AG10803 (cell line): ENCODE data around the gene MICU1.
"Not testable (repeated sequence)": the region's sequence is repeated elsewhere in the genome, so short reads cannot be mapped to it uniquely, and the experiment has no call there.

Experiments used
- DNase-seq: peaks from one replicate; pipeline ENCODE4 v3.0.0; 2010; ENCODE audit warnings: low read depth
- H3K4me3 ChIP-seq: 2 replicates; pipeline ENCODE4 v1.5.1; 2011; ENCODE audit warnings: mild to moderate bottlenecking, low read length, control low read depth
- TF ChIP-seq, protein P1 (sequence below): conservative IDR thresholded peaks from 2 replicates; pipeline ENCODE4 v1.5.1; 2011; ENCODE audit warnings: mild to moderate bottlenecking, low read length, control low read depth, inconsistent platforms

MICU1 gene

DNA sequence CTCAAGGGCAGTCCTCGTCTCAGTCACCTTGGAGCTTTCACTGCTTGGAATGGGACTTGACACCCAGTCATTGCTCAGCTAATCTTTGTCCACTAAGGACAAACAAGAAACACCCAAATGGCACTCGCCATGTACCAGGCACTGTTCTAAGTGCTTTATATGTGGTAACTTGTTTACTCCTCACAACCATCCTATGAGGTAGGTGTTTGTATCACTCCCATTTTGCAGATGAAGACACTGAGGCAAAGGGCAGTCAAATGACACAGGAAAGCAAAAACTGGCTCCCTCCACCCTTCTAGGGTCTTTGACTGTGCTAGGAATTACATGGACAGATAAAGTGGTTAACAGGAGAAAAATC, 295.8 kb downstream of the MICU1 start:
- no peak for DNase-seq
- H3K4me3 ChIP-seq, result no peak overlapping the region
- TF ChIP-seq, protein P1, sequence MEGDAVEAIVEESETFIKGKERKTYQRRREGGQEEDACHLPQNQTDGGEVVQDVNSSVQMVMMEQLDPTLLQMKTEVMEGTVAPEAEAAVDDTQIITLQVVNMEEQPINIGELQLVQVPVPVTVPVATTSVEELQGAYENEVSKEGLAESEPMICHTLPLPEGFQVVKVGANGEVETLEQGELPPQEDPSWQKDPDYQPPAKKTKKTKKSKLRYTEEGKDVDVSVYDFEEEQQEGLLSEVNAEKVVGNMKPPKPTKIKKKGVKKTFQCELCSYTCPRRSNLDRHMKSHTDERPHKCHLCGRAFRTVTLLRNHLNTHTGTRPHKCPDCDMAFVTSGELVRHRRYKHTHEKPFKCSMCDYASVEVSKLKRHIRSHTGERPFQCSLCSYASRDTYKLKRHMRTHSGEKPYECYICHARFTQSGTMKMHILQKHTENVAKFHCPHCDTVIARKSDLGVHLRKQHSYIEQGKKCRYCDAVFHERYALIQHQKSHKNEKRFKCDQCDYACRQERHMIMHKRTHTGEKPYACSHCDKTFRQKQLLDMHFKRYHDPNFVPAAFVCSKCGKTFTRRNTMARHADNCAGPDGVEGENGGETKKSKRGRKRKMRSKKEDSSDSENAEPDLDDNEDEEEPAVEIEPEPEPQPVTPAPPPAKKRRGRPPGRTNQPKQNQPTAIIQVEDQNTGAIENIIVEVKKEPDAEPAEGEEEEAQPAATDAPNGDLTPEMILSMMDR, result no peak

DNA sequence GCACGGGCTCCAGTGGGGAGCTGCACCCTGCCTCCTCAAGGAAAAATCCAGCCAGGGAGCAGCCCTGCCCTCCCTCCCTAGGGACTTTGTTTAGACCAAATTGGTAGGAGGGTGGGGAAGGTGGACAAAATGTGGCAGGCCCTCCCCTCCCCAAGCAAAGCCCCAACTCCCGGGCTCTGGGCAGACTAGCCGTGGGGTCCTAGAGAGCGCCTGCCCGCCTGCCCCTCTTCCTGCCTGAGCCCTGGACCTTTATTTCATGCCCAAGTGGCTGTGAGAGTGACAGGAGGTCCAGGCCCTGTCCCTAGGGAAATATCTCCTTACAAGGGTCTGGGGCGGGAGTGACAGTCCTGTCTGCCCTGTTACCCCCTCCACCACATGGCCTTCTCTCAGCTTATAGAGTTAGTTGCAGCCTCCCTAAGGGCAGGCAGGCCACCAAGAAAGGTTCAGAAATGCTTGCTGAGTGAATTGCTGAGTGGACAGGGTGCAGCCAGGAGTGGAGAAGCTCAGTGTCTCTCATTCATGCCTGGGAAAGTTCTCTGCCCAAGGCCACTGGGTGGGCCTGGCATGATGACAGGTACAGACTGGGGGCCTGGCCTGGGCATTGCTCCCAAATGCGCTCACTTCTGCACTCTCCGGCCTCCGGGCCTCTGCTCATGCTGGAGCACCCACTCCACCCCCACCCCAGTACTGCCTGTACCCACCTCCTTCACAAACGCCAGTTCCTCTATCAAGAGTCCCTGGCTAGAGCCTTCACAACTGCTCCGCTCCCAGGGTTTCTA, 296.4 kb downstream of the MICU1 start:
- DNase-seq, result no peak
- H3K4me3 ChIP-seq, result no peak overlapping the region
- TF ChIP-seq, protein P1, result no peak

DNA sequence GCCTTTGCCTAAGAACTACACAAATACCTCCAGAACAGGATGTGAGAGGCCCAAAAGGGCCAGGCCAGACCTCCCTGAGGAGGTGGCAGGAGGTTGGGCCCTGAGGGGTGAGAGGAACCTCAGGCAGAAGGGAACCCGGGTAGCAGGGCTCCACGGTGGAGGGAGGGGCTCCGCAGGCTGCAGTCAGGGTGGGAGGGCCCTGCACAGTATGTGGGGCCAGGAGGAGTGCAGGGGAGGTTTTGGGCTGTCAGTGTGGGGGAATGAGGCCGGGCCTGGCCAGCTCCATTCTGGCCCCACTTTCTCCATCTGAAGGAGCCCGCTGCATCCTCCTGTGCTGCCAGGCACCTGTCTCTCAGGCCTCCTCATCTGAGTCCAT, 297.1 kb downstream of the MICU1 start:
- TF ChIP-seq, protein P1, result no peak
- no peak overlapping the region for H3K4me3 ChIP-seq
- DNase-seq, result no peak

DNA sequence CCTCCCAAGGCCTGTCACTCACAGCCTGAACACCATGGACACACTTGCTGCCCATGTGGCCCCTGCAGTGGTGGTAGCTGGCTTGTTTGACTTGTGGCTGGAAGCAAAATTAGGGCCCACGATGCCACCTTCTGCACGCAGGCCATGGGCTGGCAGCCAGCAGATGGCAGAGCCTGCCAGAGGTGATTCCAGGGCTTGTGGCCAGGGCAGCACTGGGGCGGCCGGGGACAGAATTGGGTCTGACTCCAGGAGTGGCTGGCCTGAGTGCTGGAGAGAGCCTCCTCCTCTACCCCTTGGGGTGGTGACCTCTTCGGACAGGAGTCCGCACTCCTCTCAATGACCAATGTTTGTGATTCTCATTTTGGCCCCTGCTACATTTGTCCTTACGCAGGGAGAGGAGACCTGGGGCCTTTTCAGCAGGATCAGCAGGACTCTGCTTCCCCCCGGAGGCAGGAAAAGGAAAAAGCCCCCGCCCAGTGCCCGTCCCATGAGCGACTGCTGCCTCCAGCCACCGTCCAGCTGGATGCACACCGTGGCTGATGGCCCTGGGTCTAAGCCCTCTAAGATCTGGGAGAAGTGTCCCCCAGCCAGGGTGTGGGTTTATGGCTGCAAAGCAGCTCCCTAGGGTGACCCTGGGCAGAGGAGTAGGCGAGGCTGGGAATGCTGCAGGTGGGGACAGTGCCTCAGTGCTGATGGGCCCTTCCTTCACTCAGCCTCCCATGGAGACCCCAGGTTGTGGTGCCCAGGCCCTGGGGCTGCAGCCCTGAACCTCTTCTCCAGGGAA, 297.6 kb downstream of the MICU1 start:
- TF ChIP-seq, protein P1, result peak; percentile 69
- no peak overlapping the region for H3K4me3 ChIP-seq
- DNase-seq, result peak; percentile 69

DNA sequence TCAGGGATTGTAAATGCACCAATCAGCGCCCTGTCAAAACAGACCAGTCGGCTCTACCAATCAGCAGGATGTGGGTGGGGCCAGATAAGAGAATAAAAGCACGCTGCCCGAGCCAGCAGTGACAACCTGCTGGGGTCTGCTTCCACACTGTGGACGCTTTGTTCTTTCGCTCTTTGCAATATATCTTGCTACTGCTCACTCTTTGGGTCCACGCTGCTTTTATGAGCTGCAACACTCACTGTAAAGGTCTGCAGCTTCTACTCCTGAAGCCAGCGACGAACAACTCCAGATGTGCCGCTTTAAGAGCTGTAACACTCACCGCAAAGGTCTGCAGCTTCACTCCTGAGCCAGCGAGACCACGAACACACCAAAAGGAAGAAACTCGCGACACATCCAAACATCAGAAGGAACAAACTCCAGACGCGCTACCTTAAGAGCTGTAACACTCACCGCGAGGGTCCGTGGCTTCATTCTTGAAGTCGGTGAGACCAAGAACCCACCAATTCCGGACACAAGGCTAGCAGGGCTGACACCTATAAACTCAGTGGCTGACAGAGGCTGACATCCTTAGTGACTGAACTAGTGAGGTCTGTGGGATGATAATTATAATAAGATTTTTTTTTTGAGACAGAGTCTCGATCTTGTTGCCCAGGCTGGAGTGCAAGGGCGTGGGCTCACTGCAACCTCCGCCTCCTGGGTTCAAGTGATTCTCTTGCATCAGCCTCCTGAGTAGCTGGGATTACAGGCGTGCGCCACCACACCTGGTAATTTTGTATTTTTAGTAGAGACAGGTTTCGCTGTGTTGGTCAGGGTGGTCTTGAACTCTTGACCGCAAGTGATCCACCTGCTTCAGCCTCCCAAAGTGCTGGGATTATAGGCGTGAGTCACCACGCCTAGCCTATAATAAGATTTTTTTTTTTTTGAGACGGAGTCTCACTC, 298.9 kb downstream of the MICU1 start:
- not testable (repeated sequence) for H3K4me3 ChIP-seq, DNase-seq

DNA sequence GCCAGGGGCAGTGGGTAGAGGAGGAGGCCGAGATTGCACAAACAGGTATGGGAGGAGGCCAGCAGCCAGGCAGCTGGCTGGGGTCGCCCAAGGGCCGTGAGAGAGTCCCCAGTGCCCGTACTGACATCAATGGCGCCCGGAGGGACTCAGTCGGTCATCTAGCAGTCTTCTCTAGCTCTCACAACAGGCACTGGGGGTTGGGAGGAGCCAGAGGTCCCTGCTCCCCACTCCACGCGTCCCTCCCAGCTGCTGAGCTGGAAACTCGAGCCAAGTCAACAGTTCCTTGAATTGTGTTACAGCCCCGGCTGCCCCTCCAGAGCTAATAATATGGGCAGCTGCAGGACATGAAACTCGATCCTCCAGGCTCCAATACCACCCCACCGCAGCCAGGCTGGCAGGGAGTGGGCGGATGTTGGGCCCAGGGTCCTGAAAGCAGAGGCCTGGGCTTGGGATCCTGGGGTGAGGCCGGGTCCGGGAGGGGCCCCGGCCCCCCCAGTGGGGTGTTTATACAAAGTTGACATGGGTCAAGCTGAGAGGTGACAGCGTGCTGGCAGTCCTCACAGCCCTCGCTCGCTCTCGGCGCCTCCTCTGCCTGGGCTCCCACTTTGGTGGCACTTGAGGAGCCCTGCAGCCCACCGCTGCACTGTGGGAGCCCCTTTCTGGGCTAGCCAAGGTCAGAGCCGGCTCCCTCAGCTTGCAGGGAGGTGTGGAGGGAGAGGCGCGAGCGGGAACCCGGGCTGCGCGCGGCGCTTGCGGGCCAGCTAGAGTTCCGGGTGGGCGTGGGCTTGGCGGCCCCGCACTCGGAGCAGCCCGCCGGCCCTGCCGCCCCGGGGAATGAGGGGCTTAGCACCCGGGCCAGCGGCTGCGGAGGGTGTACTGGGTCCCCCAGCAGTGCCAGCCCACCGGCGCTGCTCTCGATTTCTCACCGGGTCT, 300.4 kb downstream of the MICU1 start:
- DNase-seq, H3K4me3 ChIP-seq: not testable (repeated sequence)

DNA sequence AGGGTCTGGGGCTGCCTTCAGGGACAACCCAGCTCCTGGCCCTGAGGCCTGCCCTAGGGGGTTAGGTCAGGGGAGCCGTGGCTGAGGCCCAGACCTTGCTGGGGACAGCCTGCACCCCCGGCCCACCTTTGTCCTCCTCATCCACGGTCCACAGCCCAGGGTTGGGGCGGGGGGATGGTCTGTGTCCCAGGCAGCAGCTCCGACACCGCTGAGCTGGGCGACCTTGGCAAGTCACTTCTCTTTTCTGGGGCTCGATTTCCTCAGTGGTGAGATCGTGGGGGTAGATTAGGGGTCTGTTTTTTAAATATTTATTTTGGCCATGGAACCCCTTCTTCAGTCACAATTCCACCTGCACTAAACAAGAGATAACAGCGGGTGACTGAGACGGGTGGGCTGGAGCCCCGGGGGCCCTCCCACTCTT, 302.1 kb downstream of the MICU1 start:
- no peak overlapping the region for H3K4me3 ChIP-seq
- TF ChIP-seq, protein P1, result no peak
- no peak for DNase-seq
